Stomach (tissue), 4 donors: ENCODE results near the gene SEC14L3.

Experiments
- CTCF ChIP-seq, 7 experiments: fragments of 450-650 bp in 4 of 7; fragments of 200-600 bp in 3 of 7; sonication (generic) in 3 of 7; IDR thresholded peaks; one replicate each; pipeline ENCODE4 v1.5.1; 2016 to 2019; ENCODE audit warnings: antibody characterized with exemption in 7 of 7, control low read depth in 2 of 7, mild to moderate bottlenecking in 1 of 7
- EP300 ChIP-seq: sonication (generic); formaldehyde crosslinking; IDR thresholded peaks from one replicate; pipeline ENCODE4 v1.6.1; 2017; ENCODE audit warnings: antibody characterized with exemption
- POLR2A ChIP-seq, 4 donors: fragments of 450-650 bp; IDR thresholded peaks; one replicate each; pipeline ENCODE4 v1.6.1; 2016; ENCODE audit warnings: antibody characterized with exemption in 4 of 4, control low read depth in 2 of 4, mild to moderate bottlenecking in 1 of 4, moderate library complexity in 1 of 4
- POLR2AphosphoS5 ChIP-seq, 3 donors: sonication (generic); formaldehyde crosslinking; IDR thresholded peaks; one replicate each; pipeline ENCODE4 v1.6.1; 2016; ENCODE audit warnings: antibody characterized with exemption in 3 of 3

DNA sequence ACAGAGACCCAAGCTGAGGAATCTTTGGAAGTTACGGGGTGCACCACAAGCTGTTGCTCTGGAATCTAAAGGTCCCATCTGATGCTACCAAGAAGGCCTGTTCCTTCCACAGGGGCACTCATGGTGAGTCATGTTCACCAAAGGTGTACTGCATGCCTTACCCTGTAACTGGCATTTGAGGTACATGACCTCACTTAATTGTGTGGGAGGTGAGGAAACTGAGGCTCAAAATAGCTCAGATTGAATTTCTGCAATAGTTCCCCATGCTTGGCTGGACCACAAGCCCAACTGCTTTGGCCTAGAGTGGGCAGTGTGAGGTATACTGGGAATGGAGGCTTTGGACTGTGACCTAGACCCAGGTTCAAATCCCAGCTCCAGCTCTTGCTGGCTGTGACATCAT is 38.0 kb downstream of the SEC14L3 start:
- no peak for TF ChIP-seq CTCF (IDR thresholded peaks at IDR 0.05)
- TF ChIP-seq POLR2A (IDR thresholded peaks at IDR 0.05) = no peak
- no peak for TF ChIP-seq POLR2AphosphoS5 (IDR thresholded peaks at IDR 0.05)
- TF ChIP-seq EP300 = no peak
